H1 (cell line): Measurements from ENCODE around the gene CIPC. TPM values are rescaled to one million over a fixed set of nuclear protein-coding genes. Genes with fewer than 3 reads are reported as not detected.

Experiments used
- CTCF ChIA-PET: fragments of 300-600 bp; sonication (Branson Sonifier 250); formaldehyde crosslinking; loops from one replicate; lab custom pipeline; 2021; ENCODE audit not compliant: partially characterized antibody; lab: Charles Lee
- POLR2A ChIA-PET: fragments of 300-600 bp; sonication (Branson Sonifier 250); formaldehyde crosslinking; loops from one replicate; lab custom pipeline; 2021; ENCODE audit warnings: inconsistent platforms; ENCODE audit not compliant: partially characterized antibody; lab: Charles Lee
- DNase-seq, 2 experiments: peaks; one replicate each; pipeline versions ENCODE4 v3.0.0 to v3.0.0-alpha.2; 2010 to 2022; ENCODE audit warnings: low spot score in 2 of 2, low read depth in 1 of 2, mixed read lengths in 1 of 2
- FAIRE-seq: peaks from 2 replicates; lab custom pipeline; 2011; peaks lifted over from hg19 to GRCh38; lab: Jason Lieb, UNC
- H2AFZ ChIP-seq: 2 replicates; pipeline ENCODE4 v1.8.1; 2012; ENCODE audit warnings: low read length, inconsistent platforms
- H2AK5ac ChIP-seq: 2 replicates; pipeline ENCODE4 v1.6.1; 2013; ENCODE audit warnings: low read depth, low read length
- H2BK120ac ChIP-seq: replicated peaks from 2 replicates; pipeline ENCODE3; 2013; ENCODE audit warnings: low read depth, low read length, inconsistent platforms
- H2BK12ac ChIP-seq: 2 replicates; pipeline ENCODE4 v1.6.1; 2013; ENCODE audit warnings: low read depth, low read length
- H2BK15ac ChIP-seq: 2 replicates; pipeline ENCODE4 v1.6.1; 2013; ENCODE audit warnings: low read length
- H2BK20ac ChIP-seq: 2 replicates; pipeline ENCODE4 v1.6.1; 2013; ENCODE audit warnings: low read length
- H2BK5ac ChIP-seq: 2 replicates; pipeline ENCODE4 v1.6.1; 2013; ENCODE audit warnings: low read depth, low read length
- H3K14ac ChIP-seq: 2 replicates; pipeline ENCODE4 v1.6.1; 2013; ENCODE audit warnings: inconsistent platforms; ENCODE audit not compliant: insufficient read length
- H3K18ac ChIP-seq: 2 replicates; pipeline ENCODE4 v1.6.1; 2013; ENCODE audit warnings: low read length; ENCODE audit errors: extremely low read depth
- H3K23ac ChIP-seq: 2 replicates; pipeline ENCODE4 v1.6.1; 2013; ENCODE audit warnings: inconsistent platforms; ENCODE audit not compliant: insufficient read length
- H3K23me2 ChIP-seq: 2 replicates; pipeline ENCODE4 v1.6.1; 2013; ENCODE audit warnings: low read depth, low read length
- H3K27ac ChIP-seq: 2 replicates; pipeline ENCODE4 v1.6.1; 2011; ENCODE audit warnings: low read depth, low read length, inconsistent platforms
- H3K27me3 ChIP-seq, 4 experiments: replicated peaks in 1 of 4; 1 replicate in 1 of 4; 2 replicates in 3 of 4; pipeline versions ENCODE4 v1.6.1 to v1.8.1; 2011 to 2013; ENCODE audit warnings: low read length in 3 of 4, mild to moderate bottlenecking in 3 of 4, inconsistent platforms in 2 of 4, mixed read lengths in 2 of 4, moderate library complexity in 1 of 4; ENCODE audit not compliant: control insufficient read depth in 3 of 4, insufficient read depth in 3 of 4; ENCODE audit errors: extremely low read depth in 1 of 4
- H3K36me3 ChIP-seq, 4 experiments: 2 replicates each; pipeline versions ENCODE4 v1.6.1 to v1.8.1; 2011 to 2013; ENCODE audit warnings: mild to moderate bottlenecking in 4 of 4, low read length in 3 of 4, moderate library complexity in 2 of 4, control low read depth in 1 of 4, inconsistent platforms in 1 of 4; ENCODE audit not compliant: insufficient read depth in 4 of 4, control insufficient read depth in 2 of 4
- H3K4ac ChIP-seq: replicated peaks from 2 replicates; pipeline ENCODE3; 2013; ENCODE audit warnings: low read length, low read depth, mixed read lengths, inconsistent platforms; ENCODE audit not compliant: insufficient read length
- H3K4me1 ChIP-seq, 4 experiments: replicated peaks in 1 of 4; 1 replicate in 1 of 4; 2 replicates in 3 of 4; pipeline versions ENCODE4 v1.6.1 to v1.8.1; 2011 to 2013; ENCODE audit warnings: low read length in 3 of 4, inconsistent platforms in 2 of 4, mixed read lengths in 1 of 4; ENCODE audit not compliant: insufficient read depth in 4 of 4, control insufficient read depth in 3 of 4
- H3K4me2 ChIP-seq, 2 experiments: 2 replicates each; pipeline versions ENCODE4 v1.6.1 to v1.8.1; 2011 to 2013; ENCODE audit warnings: low read depth in 2 of 2, low read length in 2 of 2, control low read depth in 1 of 2, inconsistent platforms in 1 of 2, mild to moderate bottlenecking in 1 of 2; ENCODE audit not compliant: insufficient read depth in 1 of 2
- H3K4me3 ChIP-seq, 4 experiments: fragments of 200-600, 300-600 bp in 1 of 4; sonication (generic), shearing (Covaris generic), sonication (Bioruptor Twin) in 1 of 4; 2 replicates each; pipeline versions ENCODE4 v1.5.1 to v1.8.1; 2011 to 2016; ENCODE audit warnings: low read length in 4 of 4, low read depth in 3 of 4, control low read depth in 2 of 4, inconsistent platforms in 2 of 4, mild to moderate bottlenecking in 2 of 4, mixed read lengths in 1 of 4, moderate library complexity in 1 of 4; ENCODE audit not compliant: insufficient read depth in 2 of 4; ENCODE audit errors: extremely low read depth in 1 of 4
- H3K56ac ChIP-seq: replicated peaks from 2 replicates; pipeline ENCODE3; 2013; ENCODE audit warnings: low read depth, mild to moderate bottlenecking, mixed read lengths, low read length, inconsistent platforms; ENCODE audit not compliant: insufficient read length
- H3K79me1 ChIP-seq: 2 replicates; pipeline ENCODE4 v1.6.1; 2013; ENCODE audit warnings: low read depth, low read length, control low read depth
- H3K79me2 ChIP-seq, 2 experiments: 2 replicates each; pipeline versions ENCODE4 v1.6.1 to v1.8.1; 2012 to 2013; ENCODE audit warnings: low read length in 2 of 2, mild to moderate bottlenecking in 2 of 2, inconsistent platforms in 1 of 2; ENCODE audit not compliant: insufficient read depth in 2 of 2, control insufficient read depth in 1 of 2
- H3K9ac ChIP-seq, 4 experiments: replicated peaks in 1 of 4; 1 replicate in 1 of 4; 2 replicates in 3 of 4; pipeline versions ENCODE4 v1.6.1 to v1.8.1; 2011 to 2013; ENCODE audit warnings: low read depth in 3 of 4, low read length in 3 of 4, control low read depth in 2 of 4, mild to moderate bottlenecking in 2 of 4, moderate library complexity in 2 of 4, inconsistent platforms in 1 of 4; ENCODE audit errors: extremely low read depth in 1 of 4
- H3K9me3 ChIP-seq, 2 experiments: 2 replicates each; pipeline versions ENCODE4 v1.6.1 to v1.8.1; 2012 to 2013; ENCODE audit warnings: mild to moderate bottlenecking in 2 of 2, moderate library complexity in 2 of 2, control low read depth in 1 of 2, inconsistent platforms in 1 of 2, low read depth in 1 of 2, low read length in 1 of 2, mixed read lengths in 1 of 2; ENCODE audit not compliant: insufficient read depth in 2 of 2
- H4K20me1 ChIP-seq, 2 experiments: replicated peaks in 1 of 2; 2 replicates each; pipeline versions ENCODE3 to v1.8.1; 2011 to 2013; ENCODE audit warnings: inconsistent platforms in 2 of 2, low read length in 2 of 2, mild to moderate bottlenecking in 1 of 2; ENCODE audit not compliant: insufficient read depth in 2 of 2, control insufficient read depth in 1 of 2
- H4K5ac ChIP-seq: 2 replicates; pipeline ENCODE4 v1.6.1; 2013; ENCODE audit warnings: low read length, low read depth, mixed read lengths, inconsistent platforms; ENCODE audit not compliant: insufficient read length
- H4K8ac ChIP-seq: 2 replicates; pipeline ENCODE4 v1.8.0; 2013; ENCODE audit warnings: mild to moderate bottlenecking, moderate library complexity, low read length, inconsistent platforms; ENCODE audit not compliant: insufficient read depth; ENCODE audit errors: extremely low read depth
- H4K91ac ChIP-seq: replicated peaks from 2 replicates; pipeline ENCODE3; 2013; ENCODE audit warnings: low read length, mixed read lengths, inconsistent platforms; ENCODE audit not compliant: insufficient read length
- CEBPB ChIP-seq: IDR thresholded peaks from 2 replicates; pipeline ENCODE4 v1.6.1; 2012; ENCODE audit warnings: low read depth, low read length
- GTF2F1 ChIP-seq: IDR thresholded peaks from 2 replicates; pipeline ENCODE4 v1.6.1; 2012; ENCODE audit warnings: low read depth, low read length, improper control_type of control experiment, borderline replicate concordance
- POLR2AphosphoS5 ChIP-seq: IDR thresholded peaks from 2 replicates; pipeline ENCODE4 v1.6.1; 2011; ENCODE audit warnings: low read depth, low read length
- TCF12 ChIP-seq: IDR thresholded peaks from 2 replicates; pipeline ENCODE4 v1.6.1; 2011; ENCODE audit warnings: low read depth, mild to moderate bottlenecking, low read length
- ZNF274 ChIP-seq: IDR thresholded peaks from 2 replicates; pipeline ENCODE4 v1.7.0; 2012; ENCODE audit warnings: low read length, borderline replicate concordance; ENCODE audit errors: extremely low read depth
- WGBS, 2 experiments: shearing (Covaris generic) in 1 of 2; methylation state at CpG; one replicate each; pipeline versions ENCODE4 v1.1.6 to v1.1.7; 2013 to 2015; ENCODE audit warnings: low lambda C conversion rate in 2 of 2, mixed read lengths in 2 of 2, inconsistent platforms in 1 of 2, low coverage in 1 of 2, missing lambda C conversion rate in 1 of 2; ENCODE audit not compliant: insufficient replicate concordance in 2 of 2, insufficient coverage in 1 of 2, insufficient read length in 1 of 2; ENCODE audit errors: extremely low coverage in 1 of 2, missing lambda C conversion rate in 1 of 2; 5-methylcytosine and 5-hydroxymethylcytosine counted together
- polyA plus RNA-seq, 7 experiments: library from polyadenylated mRNA; depleted of rRNA in 3 of 7; stranded (reverse) in 5 of 7; unstranded in 2 of 7; fragments of >200 nt in 5 of 7; fragments of 200-250 nt in 2 of 7; gene quantifications; 1 replicate in 5 of 7; 2 replicates in 1 of 7; 4 replicates in 1 of 7; pipeline versions ENCODE4 v1.2.1 to v1.2.3, GENCODE V29; 2011 to 2013; ENCODE audit warnings: missing spikeins in 2 of 7, mixed read lengths in 2 of 7
- total RNA-seq: library from RNA; stranded (reverse); fragmentation: NEBNext Ultra II Directional; extraction: Animal tissue kit (Norgen Biotek cat#: 25700); gene quantifications from 2 replicates; pipeline ENCODE4 v1.2.1, GENCODE V29; 2021

Gene CIPC
- total and polyA plus RNA-seq, 2 of the 8 experiments (the other 6 are each of a cell fraction or from before 2014, with no cell fraction given), result 13.9 to 32.7 TPM

- POLR2A ChIA-PET, result interaction anchor here (0.7 to 6.0 kb wide), 8 partner anchors 8 to 165 kb away, joined by 3 to 69 read pairs (median 6); partner anchors contain the start of genes CIPC and ZDHHC22
- no peak for FAIRE-seq
- peaks cover 0 to 23% (median 15%) of the 10 kb centered on the region in 4 experiments for H3K4me1 ChIP-seq
Observed at GRCh38 chr14:77110286-77110685, 12.2 kb downstream of the CIPC start.

More at GRCh38 chr14:77110286-77110685, 12.2 kb downstream of the CIPC start:
- H3K4me2 ChIP-seq, result peak overlapping the region; percentile 14 to 43; a peak in 2 of 4 replicates
- H3K56ac ChIP-seq, result no peak overlapping the region
- no peak overlapping the region for H4K8ac ChIP-seq
- no peak overlapping the region for H3K4ac ChIP-seq
- H3K23ac ChIP-seq, result no peak overlapping the region
- no peak overlapping the region; the same call in 1 of the 2 replicates for H2BK12ac ChIP-seq
- H3K79me2 ChIP-seq, result peaks cover 0 to 26% of the 10 kb centered on the region in 2 experiments; a peak in 2 of 4 replicates
- peak overlapping the region; percentile 88 for H2BK20ac ChIP-seq
- no peak overlapping the region for H2AFZ ChIP-seq
- CTCF ChIA-PET, result interaction anchor here (0.7 to 56.8 kb wide), 7 partner anchors 2 to 235 kb away, joined by 3 to 1490 read pairs (median 4); partner anchors contain the start of genes CIPC and ZDHHC22
- H3K9ac ChIP-seq, result no peak overlapping the region
- H3K4me3 ChIP-seq, result peak overlapping the region in 1 of 4 experiments; percentile 39; a peak in 2 of 8 replicates
- no peak overlapping the region for H2BK15ac ChIP-seq
- H4K91ac ChIP-seq, result peak overlapping the region; percentile 69
- 0 out of 2 replicates have a peak overlapping the region, but pooled peaks have one; percentile 43 for H2AK5ac ChIP-seq
- H3K36me3 ChIP-seq, result peaks cover 10 to 52% (median 27%) of the 10 kb centered on the region in 4 experiments
- no peaks in the 10 kb centered on the region for H3K79me1 ChIP-seq
- H2BK120ac ChIP-seq, result peak overlapping the region; percentile 94
- H3K27me3 ChIP-seq, result no peaks in the 10 kb centered on the region
- TF ChIP-seq CEBPB (no peak), POLR2AphosphoS5 (no peak), TCF12 (no peak), GTF2F1 (no peak), ZNF274 (no peak)
- no peak for DNase-seq
- 88% methylated on average over 1 of the region's 1 CpG; no CpG with 5 or more reads in 1 of the 2 experiments for WGBS, 2 experiments
- H2BK5ac ChIP-seq, result 0 out of 2 replicates have a peak overlapping the region, but pooled peaks have one; percentile 63
- H3K9me3 ChIP-seq, result no peaks in the 10 kb centered on the region
- no peaks in the 10 kb centered on the region for H3K23me2 ChIP-seq
- no peak overlapping the region for H3K14ac ChIP-seq
- no peak overlapping the region for H4K5ac ChIP-seq
- no peak overlapping the region for H3K18ac ChIP-seq
- H3K27ac ChIP-seq, result 0 out of 2 replicates have a peak overlapping the region, but pooled peaks have one; percentile 2
- no peaks in the 10 kb centered on the region for H4K20me1 ChIP-seq
